Mesendoderm (in vitro differentiated cells): ENCODE results near the gene SLC29A4.

Experiments used
- DNase-seq: peaks from one replicate; pipeline ENCODE4 v3.0.0; 2013
- H2AK5ac ChIP-seq: 2 replicates; pipeline ENCODE4 v1.6.1; 2013; ENCODE audit warnings: low read length, inconsistent platforms
- H2BK120ac ChIP-seq: 2 replicates; pipeline ENCODE4 v1.6.1; 2013; ENCODE audit warnings: low read depth, mild to moderate bottlenecking, low read length, moderate library complexity, mixed read lengths
- H2BK15ac ChIP-seq: replicated peaks from 2 replicates; pipeline ENCODE4 v1.6.1; 2013; ENCODE audit warnings: low read depth, mild to moderate bottlenecking, moderate library complexity
- H2BK5ac ChIP-seq: 2 replicates; pipeline ENCODE4 v1.6.1; 2013; ENCODE audit warnings: low read length, inconsistent platforms
- H3K18ac ChIP-seq: 2 replicates; pipeline ENCODE4 v1.6.1; 2013; ENCODE audit warnings: mild to moderate bottlenecking, low read length, mixed read lengths
- H3K23ac ChIP-seq: one replicate; pipeline ENCODE4 v1.6.1; 2013; ENCODE audit warnings: low read length
- H3K27ac ChIP-seq: 2 replicates; pipeline ENCODE4 v1.5.1; 2013; ENCODE audit warnings: low read depth, mild to moderate bottlenecking, inconsistent platforms, low read length, moderate library complexity
- H3K27me3 ChIP-seq: 2 replicates; pipeline ENCODE4 v1.6.1; 2013; ENCODE audit warnings: low read length, control low read depth, mild to moderate bottlenecking, inconsistent platforms; ENCODE audit not compliant: insufficient read depth, poor library complexity
- H3K36me3 ChIP-seq: 2 replicates; pipeline ENCODE4 v1.6.1; 2013; ENCODE audit warnings: low read length, inconsistent platforms; ENCODE audit not compliant: control insufficient read depth, insufficient read depth
- H3K4ac ChIP-seq: one replicate; pipeline ENCODE4 v1.6.1; 2013; ENCODE audit warnings: low read depth, mild to moderate bottlenecking, low read length, moderate library complexity
- H3K4me1 ChIP-seq: 2 replicates; pipeline ENCODE4 v1.6.1; 2013; ENCODE audit warnings: low read depth, low read length, inconsistent platforms; ENCODE audit not compliant: control insufficient read depth
- H3K4me2 ChIP-seq: 2 replicates; pipeline ENCODE4 v1.6.1; 2013; ENCODE audit warnings: low read length
- H3K4me3 ChIP-seq: 2 replicates; pipeline ENCODE4 v1.5.1; 2013; ENCODE audit warnings: mild to moderate bottlenecking, low read length
- H3K56ac ChIP-seq: one replicate; pipeline ENCODE4 v1.6.1; 2013; ENCODE audit warnings: low read length
- H3K79me1 ChIP-seq: 2 replicates; pipeline ENCODE4 v1.6.1; 2013; ENCODE audit warnings: low read length, inconsistent platforms
- H3K79me2 ChIP-seq: 2 replicates; pipeline ENCODE4 v1.6.1; 2013; ENCODE audit warnings: mild to moderate bottlenecking, low read length; ENCODE audit not compliant: control insufficient read depth, insufficient read depth
- H3K9ac ChIP-seq: 2 replicates; pipeline ENCODE4 v1.6.1; 2013; ENCODE audit warnings: low read length, inconsistent platforms
- H4K5ac ChIP-seq: one replicate; pipeline ENCODE4 v1.6.1; 2013; ENCODE audit warnings: low read length
- H4K8ac ChIP-seq: one replicate; pipeline ENCODE4 v1.6.1; 2013; ENCODE audit warnings: low read depth, mild to moderate bottlenecking, control low read depth, low read length, moderate library complexity
- WGBS: extraction: QIAGEN DNeasy Blood & Tissue Kit; methylation state at CpG from one replicate; pipeline ENCODE4 v1.1.7; 2013; ENCODE audit warnings: low lambda C conversion rate, missing lambda C conversion rate; ENCODE audit not compliant: insufficient coverage; ENCODE audit errors: extremely low coverage; 5-methylcytosine and 5-hydroxymethylcytosine counted together

Gene SLC29A4

GRCh38 chr7:5354460-5355232 is 71.9 kb downstream of the SLC29A4 start:
- H3K4me2 ChIP-seq = no peak overlapping the region
- no peak overlapping the region for H3K18ac ChIP-seq
- H3K23ac ChIP-seq = no peak overlapping the region
- no peak overlapping the region for H3K56ac ChIP-seq
- H3K79me1 ChIP-seq = peaks cover 10% of the 10 kb centered on the region
- H3K9ac ChIP-seq = no peak overlapping the region
- peaks cover 3% of the 10 kb centered on the region for H3K4me1 ChIP-seq
- H3K36me3 ChIP-seq = peaks cover 4% of the 10 kb centered on the region
- WGBS = no CpG with 5 or more reads among the region's 17 CpGs
- H3K79me2 ChIP-seq = no peaks in the 10 kb centered on the region
- H2AK5ac ChIP-seq = no peak overlapping the region
- H2BK120ac ChIP-seq = no peak overlapping the region
- no peak overlapping the region for H3K4ac ChIP-seq
- peaks cover 6% of the 10 kb centered on the region for H3K27me3 ChIP-seq
- H2BK15ac ChIP-seq = no peak overlapping the region
- no peak overlapping the region for H3K4me3 ChIP-seq
- no peak overlapping the region for H4K5ac ChIP-seq
- no peak overlapping the region for H2BK5ac ChIP-seq
- no peak overlapping the region for H3K27ac ChIP-seq
- no peak overlapping the region for H4K8ac ChIP-seq
- peak; percentile 76 for DNase-seq
